HCEC 1CT (cell line): ENCODE measurements around the gene AGAP5.
A peak's percentile ranks its signal among the peaks of the same experiment; 100 is the strongest.
"Not testable (repeated sequence)": the region's sequence is repeated elsewhere in the genome, so short reads cannot be mapped to it uniquely, and the experiment has no call there.

ENCODE experiments used
- DNase-seq: peaks from one replicate; pipeline ENCODE4 v3.0.0-alpha.2; 2017

AGAP5 gene

DNA sequence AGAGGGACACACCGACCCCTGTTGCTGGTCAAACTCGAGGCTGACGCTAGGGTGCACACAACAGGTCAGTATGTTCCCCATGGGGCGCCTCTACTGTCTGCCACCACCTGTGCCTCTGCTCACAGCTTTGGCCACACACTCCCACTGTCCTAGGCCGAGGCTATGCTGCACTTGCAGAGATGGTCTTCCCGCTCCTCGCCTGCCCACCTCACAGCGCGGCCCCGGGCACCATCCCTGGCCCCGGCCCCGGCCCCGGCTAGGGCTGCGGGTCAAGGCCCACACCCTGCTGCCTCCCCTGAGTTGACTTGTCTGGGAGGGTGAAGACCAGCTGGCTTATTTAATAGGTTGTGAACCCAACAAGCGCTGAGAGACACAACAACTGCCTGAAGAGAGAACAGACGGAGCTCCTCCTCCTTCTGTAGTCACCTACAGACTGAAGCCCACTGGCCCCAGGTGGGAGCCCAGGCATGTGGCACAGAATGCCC lies at the start of gene AGAP5:
TSS of gene AGAP5 (minus strand) at position 435 of the 485 bp plus-strand sequence. CDS start at position 81, 354 bp downstream.
- not testable (repeated sequence) for DNase-seq

DNA sequence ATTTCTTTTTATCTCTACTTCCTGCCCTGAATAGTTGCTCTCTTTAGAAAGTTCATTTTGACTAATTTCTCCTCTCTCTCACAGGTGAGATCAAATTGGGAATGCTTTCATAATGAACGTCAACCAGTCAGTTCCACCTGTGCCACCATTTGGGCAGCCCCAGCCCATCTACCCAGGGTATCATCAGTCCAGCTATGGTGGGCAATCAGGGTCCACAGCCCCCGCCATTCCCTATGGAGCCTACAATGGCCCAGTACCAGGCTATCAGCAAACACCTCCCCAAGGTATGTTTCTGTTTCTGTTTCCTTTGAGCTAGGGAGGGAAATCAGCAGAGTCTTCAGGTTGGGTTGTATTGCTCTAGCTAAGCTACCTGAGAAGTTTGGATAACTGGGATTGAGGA lies 48.8 kb upstream of the AGAP5 start:
- no peak for DNase-seq

DNA sequence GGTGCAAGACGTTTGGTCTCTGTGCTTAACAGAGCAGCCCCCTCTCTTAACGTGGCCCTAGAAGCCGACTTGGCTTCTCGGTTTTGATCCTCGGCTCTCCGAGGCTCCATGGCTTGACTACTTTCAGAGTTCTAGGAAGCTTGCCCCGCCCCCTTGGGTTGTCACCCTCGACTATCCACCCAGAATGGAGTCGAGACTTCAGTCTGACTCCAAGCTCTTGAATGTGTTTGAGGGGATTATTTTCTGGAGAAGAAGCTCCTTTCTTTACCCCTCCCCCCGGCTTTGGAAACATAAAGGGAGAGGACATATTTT lies 46.7 kb upstream of the AGAP5 start:
- DNase-seq, result peak; percentile 53

DNA sequence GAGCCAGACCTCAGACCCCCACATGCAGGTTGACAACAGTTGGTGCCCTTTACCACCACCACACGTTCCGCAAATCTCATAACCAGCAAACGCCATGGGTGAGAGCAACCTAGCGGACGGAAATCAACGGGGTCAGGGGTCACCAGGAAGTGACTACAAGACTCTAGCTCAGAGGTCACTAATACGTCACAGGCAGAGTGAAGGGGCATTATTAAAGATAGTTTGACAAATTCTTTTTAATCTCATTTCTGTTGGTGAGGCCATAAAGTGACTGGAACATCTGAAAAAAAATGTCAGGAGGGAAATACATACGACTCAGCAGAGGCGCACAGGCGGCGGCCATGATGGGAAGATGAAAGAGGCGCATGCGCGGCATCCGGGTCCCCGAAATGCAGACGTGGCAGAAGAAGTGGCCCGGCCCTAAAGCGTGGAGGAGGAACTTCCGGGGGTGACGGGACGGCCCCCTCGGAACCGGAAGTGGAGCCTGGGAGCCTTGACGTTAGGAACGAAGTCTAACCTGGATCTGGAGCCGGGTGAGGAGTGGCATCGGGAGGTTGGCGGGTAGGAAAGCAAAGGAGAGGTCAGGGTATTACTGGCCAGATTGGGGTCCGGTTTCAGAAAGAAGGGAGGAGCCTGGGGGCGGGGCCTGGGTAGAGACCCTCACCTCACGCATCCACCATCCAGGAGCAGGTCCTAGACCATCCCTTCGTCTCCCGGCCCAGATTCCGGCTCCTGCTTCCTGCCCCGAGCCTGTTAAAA lies 46.2 kb upstream of the AGAP5 start, which contains the start of gene SEC24C:
TSS of gene SEC24C (plus strand) at position 468 of the 759 bp plus-strand sequence. CDS start 2,461 bp downstream, outside the sequence.
- DNase-seq, result peak; percentile 95

DNA sequence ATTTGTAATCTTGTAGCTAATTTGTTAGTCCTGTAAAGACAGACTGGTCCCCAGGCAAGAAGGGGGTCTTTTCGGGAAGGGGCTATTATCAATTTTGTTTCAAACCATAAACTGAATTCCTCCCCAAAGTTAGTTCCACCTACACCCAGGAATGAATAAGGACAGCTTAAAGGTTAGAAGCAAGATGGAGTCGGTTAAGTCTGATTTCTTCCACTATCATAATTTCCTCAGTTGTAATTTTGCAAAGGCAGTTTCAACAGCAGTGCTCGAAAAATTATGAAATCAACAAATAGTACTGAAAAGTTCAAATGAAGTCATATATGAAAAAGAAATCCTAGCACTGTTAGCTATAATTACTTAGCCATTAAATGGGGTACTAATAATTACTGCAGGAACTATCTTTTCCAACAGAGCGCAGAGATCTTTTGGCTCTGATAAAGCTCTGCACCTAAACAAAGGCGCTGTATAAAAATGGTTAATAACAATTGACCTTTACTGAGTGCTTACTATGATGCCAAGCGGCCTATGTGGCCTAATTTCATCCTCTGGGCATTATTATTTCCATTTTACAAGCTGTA lies 45.5 kb upstream of the AGAP5 start:
- DNase-seq, result no peak

DNA sequence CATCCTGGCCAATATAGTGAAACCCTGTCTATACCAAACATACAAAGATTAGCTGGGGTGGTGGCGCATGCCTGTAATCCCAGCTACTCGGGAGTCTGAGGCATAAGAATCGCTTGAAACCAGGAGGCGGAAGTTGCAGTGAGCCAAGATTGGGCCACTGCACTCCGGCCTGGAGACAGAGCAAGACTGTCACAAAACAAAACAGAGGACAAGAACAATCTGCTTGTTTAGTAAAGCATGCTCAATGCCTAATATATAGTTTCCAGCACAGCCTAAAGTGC lies 44.5 kb upstream of the AGAP5 start:
- no peak for DNase-seq

DNA sequence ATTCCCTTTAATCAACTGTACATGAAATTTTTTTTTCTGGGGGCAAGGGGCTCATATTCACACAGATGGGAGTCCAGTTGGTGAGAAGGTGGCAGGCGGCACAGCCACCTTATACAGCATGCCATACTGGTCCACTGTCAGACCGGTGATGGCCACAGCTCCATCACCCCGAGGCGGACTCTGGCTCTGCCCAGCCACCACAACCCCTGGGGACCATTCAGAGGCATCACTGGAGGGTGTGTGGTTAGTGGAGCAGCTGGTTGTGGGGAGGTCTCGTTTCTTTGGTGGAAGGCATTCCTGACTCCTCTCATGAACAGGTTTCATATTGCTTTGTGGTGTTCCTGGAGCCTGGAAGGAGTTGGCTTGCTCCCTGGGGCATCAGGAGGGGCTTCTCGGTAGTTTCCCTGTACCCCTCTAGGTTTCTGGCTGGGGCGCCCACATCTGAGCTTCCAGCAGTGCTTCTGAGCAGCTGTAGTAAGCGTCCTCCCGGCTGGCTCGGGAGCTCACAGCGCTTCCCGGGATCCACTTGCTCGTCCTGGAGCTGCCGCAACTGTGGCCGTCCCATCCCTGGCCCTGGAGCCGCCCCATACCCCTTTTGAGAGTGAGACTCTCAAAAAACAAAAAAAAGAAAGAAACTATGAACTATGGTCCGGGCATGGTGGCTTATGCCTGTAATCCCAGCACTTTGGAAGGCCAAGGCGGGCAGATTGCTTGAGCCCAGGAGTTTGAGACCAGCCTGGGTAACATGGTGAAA lies 42.8 kb upstream of the AGAP5 start:
- not testable (repeated sequence) for DNase-seq

DNA sequence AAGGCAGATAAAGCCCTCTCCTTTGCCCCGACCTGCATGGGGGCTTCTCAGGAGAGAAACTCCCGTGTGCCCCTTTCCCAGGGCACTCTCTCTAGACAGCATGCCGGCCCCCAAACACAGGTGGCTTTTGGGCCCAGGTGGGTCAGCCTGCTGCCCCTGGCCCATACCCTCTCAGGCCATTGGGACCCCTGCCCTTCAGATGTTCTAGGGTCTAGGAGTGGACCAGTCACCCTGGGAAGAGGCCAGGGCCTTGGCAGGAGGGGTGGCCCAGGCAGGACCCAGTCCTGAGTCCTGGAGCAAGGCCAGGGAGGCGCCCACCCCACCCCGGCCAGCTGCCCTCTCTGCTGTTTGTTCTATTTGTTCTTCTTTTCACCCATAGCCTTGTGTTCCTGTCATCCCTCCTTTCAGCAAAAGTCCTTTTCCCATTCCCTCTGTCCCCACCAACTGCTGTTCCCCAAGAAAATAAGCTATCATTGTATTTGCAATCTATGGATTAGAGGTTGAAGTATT lies 36.9 kb upstream of the AGAP5 start:
- no peak for DNase-seq

DNA sequence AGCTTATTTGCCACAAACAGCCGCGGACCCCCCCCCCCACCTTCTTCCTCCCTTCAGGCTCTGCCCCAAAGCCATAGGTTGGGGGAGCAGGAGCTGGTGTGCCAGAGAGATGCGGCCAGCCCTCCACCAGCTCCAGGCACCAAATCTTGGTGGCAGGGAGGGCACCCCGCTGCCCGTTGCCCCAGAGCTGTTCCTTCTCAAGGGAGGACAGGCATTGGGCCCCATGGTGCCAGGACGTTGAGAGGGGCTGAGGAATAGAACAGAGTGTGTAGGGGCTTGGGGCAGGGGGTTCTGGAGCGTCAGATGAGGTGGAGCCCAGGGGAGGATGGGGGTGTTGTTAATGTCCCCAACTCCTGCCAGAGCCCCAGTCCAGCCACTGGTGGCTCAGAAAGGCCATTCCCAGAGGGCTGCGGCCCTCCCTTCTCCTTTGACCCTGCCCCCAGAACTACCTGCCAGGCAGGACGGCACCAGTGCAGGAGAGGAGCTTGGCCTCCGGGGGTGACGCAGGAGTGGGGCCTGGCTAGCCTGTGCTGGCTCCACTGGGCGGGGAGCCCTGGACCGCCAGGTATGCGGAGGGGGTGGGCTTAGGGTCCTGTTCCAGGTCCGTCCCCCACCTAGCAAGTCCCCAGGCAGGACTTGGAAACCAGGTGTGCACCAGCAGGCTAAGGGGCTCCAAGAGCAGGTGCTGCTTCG lies 36.3 kb upstream of the AGAP5 start:
- DNase-seq, result no peak

DNA sequence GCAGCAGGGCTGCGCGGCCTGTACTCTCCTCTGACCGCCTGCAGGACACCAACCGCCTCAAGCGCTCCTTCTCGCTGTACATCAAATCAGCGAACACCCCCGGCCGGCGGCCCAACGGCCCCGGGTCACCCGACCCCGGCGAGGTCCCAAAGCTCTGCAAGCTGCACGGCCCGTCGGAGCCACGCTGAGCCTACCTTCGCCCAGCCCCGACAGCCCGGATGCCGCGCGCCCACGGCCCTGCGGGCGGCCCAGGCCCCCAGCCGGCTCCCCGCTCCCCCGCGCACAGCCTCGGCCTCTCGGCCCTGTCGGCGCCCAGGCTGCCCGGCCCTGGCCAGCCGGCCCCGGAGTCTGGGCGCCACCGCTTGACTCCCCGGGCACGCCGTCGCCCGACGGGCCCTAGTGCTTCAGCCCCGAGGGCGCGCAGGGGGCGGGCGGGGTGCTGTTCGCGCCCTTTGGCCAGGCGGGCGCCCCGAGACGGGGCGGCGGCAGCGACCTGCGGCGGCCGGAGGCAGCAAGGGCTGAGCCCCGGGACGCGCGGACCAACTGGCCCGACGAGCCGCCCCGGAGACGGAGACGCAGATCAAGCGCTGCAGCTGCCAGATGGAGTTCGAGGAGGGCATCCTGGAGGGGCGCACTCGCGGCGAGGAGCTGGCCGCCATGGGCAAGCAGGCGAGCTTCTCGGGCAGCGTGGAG lies 35.2 kb upstream of the AGAP5 start:
- no peak for DNase-seq

DNA sequence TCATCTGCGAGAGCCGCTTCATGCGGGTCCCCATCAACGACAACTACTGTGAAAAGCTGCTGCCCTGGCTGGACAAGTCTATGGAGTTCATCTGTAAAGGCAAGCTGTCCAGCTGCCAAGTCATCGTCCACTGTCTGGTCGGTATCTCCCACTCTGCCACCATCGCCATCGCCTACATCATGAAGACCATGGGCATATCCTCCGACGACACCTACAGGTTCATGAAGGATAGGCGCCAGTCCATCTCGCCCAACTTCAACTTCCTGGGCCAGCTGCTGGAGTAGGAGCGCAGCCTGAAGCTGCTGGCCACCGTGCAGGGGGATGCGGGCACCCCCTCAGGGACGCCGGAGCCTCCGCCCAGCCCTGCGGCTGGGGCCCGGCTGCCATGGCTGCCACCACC lies 34.5 kb upstream of the AGAP5 start:
- no peak for DNase-seq

DNA sequence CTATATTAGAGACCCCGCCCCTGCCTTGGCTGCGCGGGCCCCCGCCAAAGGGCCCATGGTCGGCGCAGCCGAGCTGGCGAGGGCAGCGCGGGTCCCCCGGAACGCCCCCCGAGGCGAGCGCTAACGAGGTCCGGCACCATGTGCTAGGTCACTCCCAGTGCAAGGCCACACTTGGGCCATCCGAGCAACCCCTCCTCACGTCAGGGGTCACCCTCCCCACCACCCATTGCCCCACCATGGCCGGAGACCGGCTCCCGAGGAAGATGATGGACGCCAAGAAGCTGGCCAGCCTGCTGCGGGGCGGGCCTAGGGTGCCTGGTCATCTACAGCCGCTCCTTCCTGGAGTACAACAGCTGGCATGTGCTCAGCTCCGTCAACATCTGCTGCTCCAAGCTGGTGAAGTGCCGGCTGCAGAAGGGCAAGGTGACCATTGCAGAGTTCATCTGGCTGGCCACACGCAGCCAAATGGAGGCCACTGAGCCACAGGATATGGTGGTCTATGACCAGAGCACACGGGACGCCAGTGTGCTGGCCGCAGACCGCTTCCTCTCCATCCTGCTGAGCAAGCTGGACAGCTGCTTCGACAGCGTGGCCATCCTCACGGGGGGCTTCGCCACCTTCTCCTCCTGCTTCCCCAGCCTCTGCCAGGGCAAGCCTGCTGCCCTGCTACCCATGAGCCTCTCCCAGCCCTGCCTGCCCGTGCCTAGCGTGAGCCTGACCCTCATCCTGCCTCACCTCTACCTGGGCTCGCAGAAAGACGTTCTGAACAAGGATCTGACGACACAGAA lies 33.9 kb upstream of the AGAP5 start:
- no peak for DNase-seq

DNA sequence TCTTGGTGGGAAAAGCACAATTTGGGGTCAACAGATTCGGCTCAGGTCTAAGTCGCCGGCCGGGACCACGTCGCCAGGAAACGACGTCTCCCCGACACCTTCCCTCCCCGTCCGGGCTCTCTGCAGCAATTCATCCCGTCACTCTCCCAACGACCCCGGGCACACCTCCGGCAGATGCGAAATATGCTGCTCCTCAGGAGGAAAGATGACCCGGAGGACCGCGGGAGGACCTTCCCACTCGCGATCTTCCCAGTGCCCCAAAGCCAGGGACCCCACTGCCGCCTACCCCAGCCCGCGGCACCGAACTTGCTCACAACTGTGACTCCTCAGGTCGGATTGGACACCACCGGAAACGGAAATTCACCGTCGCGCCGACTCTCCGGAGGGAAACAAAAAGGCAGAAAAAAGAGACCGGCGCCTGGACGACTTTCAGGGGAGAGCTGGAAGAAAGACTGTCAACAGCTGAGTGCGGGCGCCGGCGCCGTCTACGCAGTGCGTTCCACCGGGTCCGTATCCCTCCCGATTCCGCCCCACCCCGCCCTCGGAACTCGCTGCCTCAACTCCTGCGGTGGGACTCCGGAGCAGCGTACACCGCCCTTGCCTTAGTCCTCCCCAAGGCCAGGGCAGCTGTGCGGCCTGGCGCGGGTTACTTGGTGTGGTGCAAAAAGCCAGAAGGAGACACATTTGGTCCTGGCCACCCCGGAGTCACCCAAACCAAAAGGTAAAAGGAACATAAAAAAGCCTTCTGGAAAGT lies 32.4 kb upstream of the AGAP5 start:
- peak; percentile 88 for DNase-seq

DNA sequence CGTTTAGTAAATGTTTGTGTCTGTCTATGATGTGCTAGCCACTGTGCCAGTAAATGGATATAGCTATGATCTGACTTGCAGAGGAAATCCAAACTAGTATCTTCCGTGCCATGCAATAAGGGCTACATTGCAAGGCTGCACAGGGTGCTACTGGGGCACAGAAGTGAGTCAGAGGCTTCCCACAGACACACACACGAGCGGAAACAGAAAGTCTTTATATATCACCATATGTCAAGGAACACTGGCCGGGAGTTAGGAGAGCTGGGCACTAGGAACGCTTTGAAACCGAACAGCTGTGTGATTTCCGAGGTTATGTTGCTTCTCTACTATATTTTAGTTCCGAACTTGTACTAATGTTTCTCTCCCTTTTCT lies 31.9 kb upstream of the AGAP5 start:
- DNase-seq, result peak; percentile 32

DNA sequence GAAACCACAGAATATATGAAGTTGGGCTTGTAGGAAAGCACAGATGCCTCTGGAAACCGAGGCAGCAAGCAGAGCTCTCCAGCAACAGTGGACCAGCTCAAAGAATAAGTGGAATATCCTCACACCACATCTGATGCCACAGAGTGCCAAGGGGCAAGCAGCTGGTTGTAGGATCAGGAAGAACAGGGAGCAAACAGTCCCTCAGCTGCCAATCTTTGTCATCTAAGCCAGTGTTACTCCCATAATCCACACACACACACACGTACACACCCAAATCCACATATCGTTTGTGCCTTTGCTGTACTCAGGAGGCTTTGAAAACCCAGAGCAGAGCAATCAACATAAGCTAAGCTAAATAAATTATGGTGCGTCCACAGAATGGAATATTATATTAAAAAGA lies 25.6 kb upstream of the AGAP5 start:
- no peak for DNase-seq

DNA sequence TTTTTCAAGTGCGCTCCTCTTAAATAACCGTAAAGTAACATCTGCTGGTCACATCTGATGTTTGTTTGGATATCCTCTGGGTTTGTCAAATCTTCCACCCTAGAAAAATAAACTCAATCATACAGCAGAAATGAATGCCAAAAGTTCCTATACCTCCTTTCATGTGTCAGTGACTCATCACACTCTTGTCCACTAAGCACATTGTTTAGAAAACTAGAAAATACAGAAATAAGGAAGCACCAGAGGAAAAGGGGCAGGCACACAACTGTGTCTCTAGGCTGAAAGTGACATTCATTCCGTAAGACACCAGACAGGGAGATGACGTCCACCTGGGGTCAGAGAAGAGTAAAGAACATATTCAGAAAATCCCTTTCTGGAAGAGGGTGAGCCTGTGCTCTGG lies 22.7 kb upstream of the AGAP5 start:
- peak; percentile 69 for DNase-seq

DNA sequence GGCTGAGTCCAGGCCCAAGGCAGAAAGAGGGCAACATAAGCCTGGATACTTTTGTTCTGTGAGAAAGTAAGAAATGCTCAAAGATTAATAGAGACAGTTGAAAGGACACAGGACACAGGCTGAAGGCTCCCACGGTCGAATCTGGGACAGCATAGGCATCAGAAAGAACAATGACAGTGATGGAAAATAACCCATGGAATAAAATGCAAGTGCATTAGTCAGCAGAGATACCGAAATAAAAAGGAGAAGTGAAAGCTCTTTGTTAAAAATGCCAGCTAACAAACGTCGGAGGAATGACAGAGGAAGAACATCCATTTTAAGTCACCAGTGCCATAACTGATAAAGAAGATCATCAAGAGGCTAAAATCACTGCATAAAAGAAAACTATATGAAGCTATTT lies 19.6 kb upstream of the AGAP5 start:
- DNase-seq, result no peak

DNA sequence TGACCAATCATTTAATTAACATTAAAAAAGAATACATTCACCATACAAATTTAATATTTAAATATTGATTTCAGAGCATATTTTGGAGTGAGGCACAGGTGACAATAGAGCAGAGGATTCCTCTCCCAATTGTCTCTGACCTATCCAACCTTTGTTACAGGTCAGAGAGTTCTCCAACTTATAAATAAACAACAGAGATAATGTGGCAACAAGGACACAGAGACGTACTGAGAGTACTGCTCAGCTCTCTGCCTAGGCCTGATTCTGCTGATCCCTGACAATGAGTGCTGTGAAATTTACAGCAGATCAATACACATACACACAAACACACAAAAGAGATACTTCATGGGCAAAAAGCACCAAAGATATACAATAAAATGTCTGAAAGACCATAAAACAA lies 18.3 kb upstream of the AGAP5 start:
- no peak for DNase-seq

DNA sequence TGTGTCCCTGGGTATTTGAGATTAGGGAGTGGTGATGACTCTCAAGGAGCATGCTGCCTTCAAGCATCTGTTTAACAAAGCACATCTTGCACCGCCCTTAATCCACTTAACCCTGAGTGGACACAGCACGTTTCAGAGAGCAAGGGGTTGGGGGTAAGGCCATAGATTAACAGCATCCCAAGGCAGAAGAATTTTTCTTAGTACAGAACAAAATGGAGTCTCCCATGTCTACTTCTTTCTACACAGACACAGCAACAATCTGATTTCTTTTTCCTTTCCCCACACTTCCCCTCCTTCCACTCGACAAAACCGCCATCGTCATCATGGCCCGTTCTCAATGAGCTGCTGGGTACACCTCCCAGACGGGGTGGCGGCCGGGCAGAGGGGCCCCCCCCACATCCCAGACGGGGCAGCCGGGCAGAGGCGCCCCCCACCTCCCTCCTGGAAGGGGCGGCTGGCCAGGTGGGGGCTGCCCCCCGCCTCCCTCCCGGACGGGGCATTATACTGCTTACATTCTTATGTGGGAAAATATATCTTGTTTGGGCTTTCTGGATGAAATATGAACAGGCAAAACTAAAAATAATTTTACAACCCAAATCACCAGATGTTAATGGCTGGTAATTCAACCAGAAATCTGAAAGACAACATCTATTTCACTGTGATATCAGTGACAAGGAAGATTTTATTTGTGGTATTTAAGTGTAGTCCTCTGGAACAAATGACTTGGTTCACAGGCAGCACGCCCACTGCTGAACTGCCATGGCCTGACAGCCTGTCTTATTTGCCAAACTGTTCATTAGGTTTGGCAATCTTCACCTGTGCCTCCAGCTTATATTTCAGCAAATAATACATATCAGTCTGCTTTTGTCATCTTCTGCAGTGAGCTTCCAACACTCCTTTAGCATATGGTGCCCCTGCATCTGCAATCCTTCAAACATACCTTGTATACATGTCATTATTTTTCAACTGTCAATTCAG lies 17.6 kb upstream of the AGAP5 start:
- DNase-seq, result not testable (repeated sequence)

DNA sequence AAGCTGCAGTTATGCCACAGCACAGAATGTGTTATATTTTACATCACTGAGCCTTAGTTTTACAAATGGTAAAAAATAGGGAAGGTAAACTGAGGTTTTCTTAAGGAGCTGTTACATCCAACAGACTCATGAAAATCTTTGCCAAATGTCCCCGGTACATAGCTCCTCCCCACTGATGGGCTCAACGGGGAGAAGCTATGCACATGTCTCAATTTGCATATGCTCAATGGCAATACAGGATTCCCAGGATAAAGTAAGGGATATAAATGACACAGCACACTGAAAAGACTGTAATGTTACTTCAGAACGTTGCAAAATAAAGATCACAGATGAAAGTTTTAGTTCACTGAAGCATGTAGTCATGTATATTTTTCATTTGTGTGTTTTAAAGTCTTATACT lies 16.6 kb upstream of the AGAP5 start:
- DNase-seq, result not testable (repeated sequence)
